Measurements from ENCODE around the gene HCFC1R1.

Gene HCFC1R1

DNA sequence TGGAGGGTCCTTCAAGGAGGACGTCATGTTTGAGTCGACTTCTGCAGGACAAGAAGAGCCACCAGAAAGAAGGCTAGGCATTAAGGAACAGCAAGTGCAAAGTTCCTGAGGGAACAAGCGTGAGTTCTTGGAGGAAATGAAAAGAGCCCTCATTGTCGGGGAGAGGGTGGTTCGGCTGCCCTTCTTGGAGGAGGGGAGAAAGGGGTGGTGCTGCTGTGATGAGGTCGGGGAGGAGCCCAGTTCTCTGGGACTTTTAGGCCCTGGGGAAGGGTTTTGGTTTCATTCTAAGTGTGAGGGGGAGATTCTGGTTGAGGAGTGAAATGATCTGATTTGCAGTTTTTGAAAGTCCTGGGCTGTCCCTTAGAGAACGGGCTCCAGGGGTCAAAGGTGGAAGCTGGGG lies 8.9 kb upstream of the HCFC1R1 start:
- TF ChIP-seq POLR2AphosphoS5 (IDR thresholded peaks at IDR 0.05; ENCODE audit: low read depth, low read length) (no peak), FOXP2 (optimal IDR thresholded peaks at IDR 0.05; ENCODE audit: borderline replicate concordance, extremely low read depth, extremely low read length, insufficient read depth) (no peak), TAF1 (IDR thresholded peaks at IDR 0.05; ENCODE audit: borderline replicate concordance, insufficient read depth, low read length) (no peak)
- TF ChIP-seq, protein P1, sequence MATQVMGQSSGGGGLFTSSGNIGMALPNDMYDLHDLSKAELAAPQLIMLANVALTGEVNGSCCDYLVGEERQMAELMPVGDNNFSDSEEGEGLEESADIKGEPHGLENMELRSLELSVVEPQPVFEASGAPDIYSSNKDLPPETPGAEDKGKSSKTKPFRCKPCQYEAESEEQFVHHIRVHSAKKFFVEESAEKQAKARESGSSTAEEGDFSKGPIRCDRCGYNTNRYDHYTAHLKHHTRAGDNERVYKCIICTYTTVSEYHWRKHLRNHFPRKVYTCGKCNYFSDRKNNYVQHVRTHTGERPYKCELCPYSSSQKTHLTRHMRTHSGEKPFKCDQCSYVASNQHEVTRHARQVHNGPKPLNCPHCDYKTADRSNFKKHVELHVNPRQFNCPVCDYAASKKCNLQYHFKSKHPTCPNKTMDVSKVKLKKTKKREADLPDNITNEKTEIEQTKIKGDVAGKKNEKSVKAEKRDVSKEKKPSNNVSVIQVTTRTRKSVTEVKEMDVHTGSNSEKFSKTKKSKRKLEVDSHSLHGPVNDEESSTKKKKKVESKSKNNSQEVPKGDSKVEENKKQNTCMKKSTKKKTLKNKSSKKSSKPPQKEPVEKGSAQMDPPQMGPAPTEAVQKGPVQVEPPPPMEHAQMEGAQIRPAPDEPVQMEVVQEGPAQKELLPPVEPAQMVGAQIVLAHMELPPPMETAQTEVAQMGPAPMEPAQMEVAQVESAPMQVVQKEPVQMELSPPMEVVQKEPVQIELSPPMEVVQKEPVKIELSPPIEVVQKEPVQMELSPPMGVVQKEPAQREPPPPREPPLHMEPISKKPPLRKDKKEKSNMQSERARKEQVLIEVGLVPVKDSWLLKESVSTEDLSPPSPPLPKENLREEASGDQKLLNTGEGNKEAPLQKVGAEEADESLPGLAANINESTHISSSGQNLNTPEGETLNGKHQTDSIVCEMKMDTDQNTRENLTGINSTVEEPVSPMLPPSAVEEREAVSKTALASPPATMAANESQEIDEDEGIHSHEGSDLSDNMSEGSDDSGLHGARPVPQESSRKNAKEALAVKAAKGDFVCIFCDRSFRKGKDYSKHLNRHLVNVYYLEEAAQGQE (IDR thresholded peaks at IDR 0.05; ENCODE audit: insufficient read depth in 1 of 2, low read depth in 2 of 2, low read length in 2 of 2) = no peak

DNA sequence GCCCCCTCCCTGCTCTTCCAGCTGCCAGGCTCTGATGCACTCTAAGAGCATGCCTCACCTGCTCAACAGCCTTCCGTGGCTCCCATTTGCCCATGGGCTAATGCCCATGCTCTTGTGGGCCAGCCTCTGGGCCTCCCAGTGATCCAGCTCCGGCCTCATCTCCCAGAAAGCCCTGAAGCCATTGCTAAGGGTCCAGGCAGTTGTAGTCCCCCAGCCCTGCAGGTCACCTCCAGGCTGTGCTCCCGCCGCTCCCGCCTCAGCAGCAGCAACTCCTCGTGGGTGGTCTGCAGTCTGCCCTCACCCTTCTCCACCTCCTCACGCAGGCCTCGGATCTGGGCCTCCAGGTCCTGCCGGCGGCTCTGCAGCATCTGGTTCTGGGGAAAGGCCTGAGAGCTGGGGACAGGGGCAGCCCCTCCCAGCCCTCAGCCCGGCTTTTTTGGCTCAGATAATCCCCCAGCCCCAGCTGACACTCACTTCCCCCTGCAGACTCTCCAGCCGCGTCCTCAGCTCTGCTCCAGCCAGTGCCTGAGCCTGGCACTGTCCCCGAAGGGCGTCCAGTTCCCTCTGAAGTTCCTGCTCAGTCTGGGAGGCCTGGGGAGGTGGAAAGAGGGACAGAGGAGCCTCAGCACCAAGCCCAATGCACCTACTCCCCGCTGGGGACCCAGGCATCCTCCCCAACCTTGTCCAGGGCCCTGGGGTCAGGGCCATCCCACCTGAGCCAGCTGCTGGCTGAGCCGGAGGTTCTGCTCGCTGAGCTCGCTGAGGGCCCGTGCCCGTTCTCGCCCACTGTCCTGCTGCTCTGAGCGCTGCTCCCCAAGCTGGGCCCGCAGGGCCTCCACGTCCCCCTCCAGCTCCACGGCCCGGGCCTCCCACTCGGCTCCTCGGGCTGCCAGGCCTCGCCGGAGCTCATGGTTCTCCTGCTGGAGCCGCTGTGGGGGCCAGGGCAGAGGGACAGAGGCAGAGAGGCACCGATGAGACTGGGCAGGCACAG lies 6.8 kb upstream of the HCFC1R1 start:
- TF ChIP-seq, protein P1 (IDR thresholded peaks at IDR 0.05; ENCODE audit: insufficient read depth in 1 of 2, low read depth in 2 of 2, low read length in 2 of 2) = no peak
- TF ChIP-seq TAF1 (IDR thresholded peaks at IDR 0.05; ENCODE audit: borderline replicate concordance, insufficient read depth, low read length) (no peak), FOXP2 (optimal IDR thresholded peaks at IDR 0.05; ENCODE audit: borderline replicate concordance, extremely low read depth, extremely low read length, insufficient read depth) (no peak), POLR2AphosphoS5 (IDR thresholded peaks at IDR 0.05; ENCODE audit: low read depth, low read length) (no peak), SIN3A (IDR thresholded peaks at IDR 0.05; ENCODE audit: borderline replicate concordance, insufficient read depth, low read length) (no peak)

DNA sequence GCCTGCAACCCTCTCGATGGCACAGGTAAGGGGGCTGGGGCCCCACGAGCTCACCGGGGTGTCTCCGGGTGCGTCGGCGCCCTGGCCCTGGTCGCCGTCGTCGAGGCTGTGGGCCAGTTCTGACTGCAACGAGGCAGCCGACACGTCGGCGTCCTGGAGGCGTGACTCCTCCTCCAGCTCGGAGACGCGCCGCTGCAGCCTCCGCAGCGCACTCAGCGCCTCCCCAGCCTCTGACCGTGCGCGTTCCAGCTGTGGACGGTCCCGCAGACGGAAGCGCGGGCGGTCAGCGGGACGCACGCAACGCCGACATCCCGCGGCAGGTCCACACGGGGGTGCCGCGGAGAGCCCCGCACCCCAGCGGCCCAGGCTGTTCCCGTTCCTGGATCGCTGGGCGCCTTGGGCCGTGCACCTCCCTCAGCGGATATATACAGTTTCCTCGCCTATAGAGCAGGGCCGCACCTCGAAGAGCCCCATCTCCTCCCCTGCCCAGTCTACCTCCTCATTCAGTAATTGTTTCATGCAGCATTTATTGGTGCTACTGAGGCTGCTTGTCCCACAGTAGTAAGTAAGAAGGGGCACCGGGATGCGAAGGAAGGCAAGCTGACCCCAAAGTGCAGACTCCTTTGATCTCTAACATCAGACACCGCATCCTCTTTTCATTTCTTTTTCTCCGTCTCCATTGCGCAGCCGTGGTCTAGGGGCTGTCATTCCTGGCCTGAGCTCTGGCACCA lies 5.9 kb upstream of the HCFC1R1 start:
- TF ChIP-seq TAF1 (IDR thresholded peaks at IDR 0.05; ENCODE audit: borderline replicate concordance, insufficient read depth, low read length) = no peak
- TF ChIP-seq FOXP2 (optimal IDR thresholded peaks at IDR 0.05; ENCODE audit: borderline replicate concordance, extremely low read depth, extremely low read length, insufficient read depth) = no peak
- no peak for TF ChIP-seq POLR2AphosphoS5 (IDR thresholded peaks at IDR 0.05; ENCODE audit: low read depth, low read length)
- TF ChIP-seq, protein P1 (IDR thresholded peaks at IDR 0.05; ENCODE audit: insufficient read depth in 1 of 2, low read depth in 2 of 2, low read length in 2 of 2) = no peak
- no peak for TF ChIP-seq SIN3A (IDR thresholded peaks at IDR 0.05; ENCODE audit: borderline replicate concordance, insufficient read depth, low read length)

DNA sequence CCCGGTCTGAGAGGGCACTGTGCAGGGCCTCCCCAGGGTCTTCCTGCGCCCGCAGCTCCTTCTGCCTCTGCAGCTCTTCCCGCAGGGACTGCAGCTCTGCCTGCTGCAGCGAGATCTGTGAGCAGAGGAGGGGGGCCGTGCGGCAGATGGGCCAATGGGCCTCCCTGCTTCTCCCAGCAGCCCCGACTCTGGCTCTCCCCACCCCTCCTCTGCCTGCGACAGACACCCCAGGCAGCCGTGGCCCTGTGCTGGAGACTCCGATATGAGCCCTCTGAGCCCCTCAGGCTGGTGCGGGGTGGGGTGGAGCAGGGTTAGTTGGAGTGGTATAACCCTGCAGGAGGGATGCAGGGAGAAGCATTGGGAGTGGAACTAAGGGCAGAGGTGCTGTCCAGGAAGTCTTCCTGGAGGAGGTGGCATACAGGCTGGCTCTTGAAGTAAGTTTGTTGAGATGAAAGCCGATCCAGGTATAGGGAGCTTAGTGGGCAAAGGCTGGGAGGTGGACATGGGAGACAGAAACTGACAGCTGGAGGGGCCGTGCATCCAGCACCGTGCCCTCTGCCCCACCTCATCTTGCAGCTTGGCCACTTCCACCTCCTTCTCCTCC lies 5.1 kb upstream of the HCFC1R1 start:
- TF ChIP-seq FOXP2 (optimal IDR thresholded peaks at IDR 0.05; ENCODE audit: borderline replicate concordance, extremely low read depth, extremely low read length, insufficient read depth) = no peak
- TF ChIP-seq TAF1 (IDR thresholded peaks at IDR 0.05; ENCODE audit: borderline replicate concordance, insufficient read depth, low read length) = no peak
- TF ChIP-seq POLR2AphosphoS5 (IDR thresholded peaks at IDR 0.05; ENCODE audit: low read depth, low read length) = no peak
- TF ChIP-seq SIN3A (IDR thresholded peaks at IDR 0.05; ENCODE audit: borderline replicate concordance, insufficient read depth, low read length) = no peak
- TF ChIP-seq, protein P1 (IDR thresholded peaks at IDR 0.05; ENCODE audit: insufficient read depth in 1 of 2, low read depth in 2 of 2, low read length in 2 of 2) = no peak
